ENCODE data around the gene POU2F1.

Gene POU2F1

DNA sequence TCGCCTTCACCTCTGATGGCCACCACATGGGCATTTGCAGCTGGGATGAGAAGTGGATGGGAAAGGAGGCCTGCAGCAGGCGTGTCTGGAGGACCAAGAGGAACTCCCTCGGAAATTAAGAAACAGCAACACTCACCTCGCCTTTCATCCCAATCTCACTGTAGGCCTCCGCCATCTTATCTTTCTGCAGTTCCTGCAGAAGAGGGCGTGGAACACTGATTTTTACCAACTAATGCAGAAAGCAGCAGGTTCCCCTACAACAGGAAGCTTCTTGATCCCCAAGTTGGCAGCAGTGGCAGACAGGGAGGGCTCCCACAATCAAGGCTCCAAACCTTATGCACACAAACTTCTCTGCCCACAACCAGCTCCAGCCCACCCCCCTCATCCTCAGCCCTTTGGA lies 213.2 kb downstream of the POU2F1 start:
- H3K4me3 ChIP-seq (ENCODE audit: low read depth in 1 of 2, low read length in 2 of 2), result no peak overlapping the region
- H3K36me3 ChIP-seq (ENCODE audit: control insufficient read depth in 1 of 2, insufficient read depth in 2 of 2, low read length in 2 of 2), result no peaks in the 10 kb centered on the region
- H3K9me3 ChIP-seq (ENCODE audit: control insufficient read depth in 1 of 2, low read length in 2 of 2), result no peaks in the 10 kb centered on the region
- no peak overlapping the region for H3K9ac ChIP-seq (ENCODE audit: low read depth in 1 of 2, low read length in 2 of 2)
- peaks cover under 1% of the 10 kb centered on the region in 2 donors for H3K4me1 ChIP-seq (ENCODE audit: control insufficient read depth in 1 of 2, insufficient read depth in 2 of 2, low read length in 2 of 2)
- no peak overlapping the region for H3K27ac ChIP-seq (ENCODE audit: low read depth, low read length)
- peaks cover 0 to 6% of the 10 kb centered on the region in 2 donors for H3K27me3 ChIP-seq (ENCODE audit: control insufficient read depth in 1 of 2, insufficient read depth in 2 of 2, low read length in 2 of 2)

GRCh38 chr1:167434306-167434705 lies 213.6 kb downstream of the POU2F1 start:
- H3K9me3 ChIP-seq (ENCODE audit: control insufficient read depth in 1 of 2, low read length in 2 of 2), result no peaks in the 10 kb centered on the region
- H3K27me3 ChIP-seq (ENCODE audit: control insufficient read depth in 1 of 2, insufficient read depth in 2 of 2, low read length in 2 of 2), result peaks cover 0 to 6% of the 10 kb centered on the region in 2 donors
- H3K27ac ChIP-seq (ENCODE audit: low read depth, low read length), result no peak overlapping the region

GRCh38 chr1:167435484-167435883 lies 214.8 kb downstream of the POU2F1 start:
- Histone ChIP-seq H3K9me3 (ENCODE audit: control insufficient read depth in 1 of 2, low read length in 2 of 2) (no peaks in the 10 kb centered on the region), H3K36me3 (ENCODE audit: control insufficient read depth in 1 of 2, insufficient read depth in 2 of 2, low read length in 2 of 2) (no peaks in the 10 kb centered on the region), H3K9ac (ENCODE audit: low read depth in 1 of 2, low read length in 2 of 2) (no peak overlapping the region), H3K27ac (ENCODE audit: low read depth, low read length) (no peak overlapping the region), H3K27me3 (ENCODE audit: control insufficient read depth in 1 of 2, insufficient read depth in 2 of 2, low read length in 2 of 2) (peaks cover 4 to 9% of the 10 kb centered on the region in 2 donors), H3K4me3 (ENCODE audit: low read depth in 1 of 2, low read length in 2 of 2) (no peak overlapping the region), H3K4me1 (ENCODE audit: control insufficient read depth in 1 of 2, insufficient read depth in 2 of 2, low read length in 2 of 2) (peaks cover 7 to 11% of the 10 kb centered on the region in 2 donors)

More at GRCh38 chr1:167434306-167434705, 213.6 kb downstream of the POU2F1 start:
- no peak overlapping the region for H3K9ac ChIP-seq (ENCODE audit: low read depth in 1 of 2, low read length in 2 of 2)
- no peak overlapping the region for H3K4me3 ChIP-seq (ENCODE audit: low read depth in 1 of 2, low read length in 2 of 2)
- peaks cover 5% of the 10 kb centered on the region in 2 donors for H3K4me1 ChIP-seq (ENCODE audit: control insufficient read depth in 1 of 2, insufficient read depth in 2 of 2, low read length in 2 of 2)
- no peaks in the 10 kb centered on the region for H3K36me3 ChIP-seq (ENCODE audit: control insufficient read depth in 1 of 2, insufficient read depth in 2 of 2, low read length in 2 of 2)

- Histone ChIP-seq H3K9me3 (ENCODE audit: control insufficient read depth in 1 of 2, low read length in 2 of 2) (no peaks in the 10 kb centered on the region), H3K27me3 (ENCODE audit: control insufficient read depth in 1 of 2, insufficient read depth in 2 of 2, low read length in 2 of 2) (peaks cover 4 to 9% of the 10 kb centered on the region in 2 donors), H3K36me3 (ENCODE audit: control insufficient read depth in 1 of 2, insufficient read depth in 2 of 2, low read length in 2 of 2) (no peaks in the 10 kb centered on the region), H3K9ac (ENCODE audit: low read depth in 1 of 2, low read length in 2 of 2) (no peak overlapping the region), H3K4me1 (ENCODE audit: control insufficient read depth in 1 of 2, insufficient read depth in 2 of 2, low read length in 2 of 2) (peaks cover 16% of the 10 kb centered on the region in 2 donors), H3K27ac (ENCODE audit: low read depth, low read length) (no peak overlapping the region), H3K4me3 (ENCODE audit: low read depth in 1 of 2, low read length in 2 of 2) (peak overlapping the region in 1 of 2 donors; percentile 59)
These were observed 217.8 kb downstream of the POU2F1 start for GRCh38 chr1:167438171-167439138.

- H3K27ac ChIP-seq (ENCODE audit: low read depth, low read length), result no peak overlapping the region
- no peaks in the 10 kb centered on the region for H3K36me3 ChIP-seq (ENCODE audit: control insufficient read depth in 1 of 2, insufficient read depth in 2 of 2, low read length in 2 of 2)
- H3K9ac ChIP-seq (ENCODE audit: low read depth in 1 of 2, low read length in 2 of 2), result no peak overlapping the region
- H3K9me3 ChIP-seq (ENCODE audit: control insufficient read depth in 1 of 2, low read length in 2 of 2), result no peaks in the 10 kb centered on the region
- H3K27me3 ChIP-seq (ENCODE audit: control insufficient read depth in 1 of 2, insufficient read depth in 2 of 2, low read length in 2 of 2), result peaks cover 4 to 9% of the 10 kb centered on the region in 2 donors
- H3K4me1 ChIP-seq (ENCODE audit: control insufficient read depth in 1 of 2, insufficient read depth in 2 of 2, low read length in 2 of 2), result peaks cover 16% of the 10 kb centered on the region in 2 donors
- H3K4me3 ChIP-seq (ENCODE audit: low read depth in 1 of 2, low read length in 2 of 2), result peak overlapping the region; percentile 59 to 70
These were observed 218.8 kb downstream of the POU2F1 start for GRCh38 chr1:167439301-167439988.

- Histone ChIP-seq H3K9ac (ENCODE audit: low read depth in 1 of 2, low read length in 2 of 2) (no peak overlapping the region), H3K27me3 (ENCODE audit: control insufficient read depth in 1 of 2, insufficient read depth in 2 of 2, low read length in 2 of 2) (peaks cover 4 to 9% of the 10 kb centered on the region in 2 donors), H3K9me3 (ENCODE audit: control insufficient read depth in 1 of 2, low read length in 2 of 2) (no peaks in the 10 kb centered on the region), H3K27ac (ENCODE audit: low read depth, low read length) (no peak overlapping the region), H3K4me1 (ENCODE audit: control insufficient read depth in 1 of 2, insufficient read depth in 2 of 2, low read length in 2 of 2) (peaks cover 16% of the 10 kb centered on the region in 2 donors), H3K4me3 (ENCODE audit: low read depth in 1 of 2, low read length in 2 of 2) (no peak overlapping the region), H3K36me3 (ENCODE audit: control insufficient read depth in 1 of 2, insufficient read depth in 2 of 2, low read length in 2 of 2) (no peaks in the 10 kb centered on the region)
These were observed 219.7 kb downstream of the POU2F1 start for GRCh38 chr1:167440345-167440744.

- Histone ChIP-seq H3K4me1 (ENCODE audit: control insufficient read depth in 1 of 2, insufficient read depth in 2 of 2, low read length in 2 of 2) (peaks cover 16% of the 10 kb centered on the region in 2 donors), H3K9ac (ENCODE audit: low read depth in 1 of 2, low read length in 2 of 2) (no peak overlapping the region)
These were observed 220.1 kb downstream of the POU2F1 start for GRCh38 chr1:167440776-167441175.

GRCh38 chr1:167441222-167441621 lies 220.5 kb downstream of the POU2F1 start:
- Histone ChIP-seq H3K9ac (ENCODE audit: low read depth in 1 of 2, low read length in 2 of 2) (no peak overlapping the region), H3K9me3 (ENCODE audit: control insufficient read depth in 1 of 2, low read length in 2 of 2) (no peaks in the 10 kb centered on the region), H3K27me3 (ENCODE audit: control insufficient read depth in 1 of 2, insufficient read depth in 2 of 2, low read length in 2 of 2) (peaks cover 4 to 9% of the 10 kb centered on the region in 2 donors), H3K4me3 (ENCODE audit: low read depth in 1 of 2, low read length in 2 of 2) (no peak overlapping the region), H3K4me1 (ENCODE audit: control insufficient read depth in 1 of 2, insufficient read depth in 2 of 2, low read length in 2 of 2) (peaks cover 16% of the 10 kb centered on the region in 2 donors), H3K36me3 (ENCODE audit: control insufficient read depth in 1 of 2, insufficient read depth in 2 of 2, low read length in 2 of 2) (no peaks in the 10 kb centered on the region), H3K27ac (ENCODE audit: low read depth, low read length) (no peak overlapping the region)

More at GRCh38 chr1:167440776-167441175, 220.1 kb downstream of the POU2F1 start:
- Histone ChIP-seq H3K9me3 (ENCODE audit: control insufficient read depth in 1 of 2, low read length in 2 of 2) (no peaks in the 10 kb centered on the region), H3K27me3 (ENCODE audit: control insufficient read depth in 1 of 2, insufficient read depth in 2 of 2, low read length in 2 of 2) (peaks cover 4 to 9% of the 10 kb centered on the region in 2 donors), H3K27ac (ENCODE audit: low read depth, low read length) (no peak overlapping the region), H3K4me3 (ENCODE audit: low read depth in 1 of 2, low read length in 2 of 2) (no peak overlapping the region), H3K36me3 (ENCODE audit: control insufficient read depth in 1 of 2, insufficient read depth in 2 of 2, low read length in 2 of 2) (no peaks in the 10 kb centered on the region)

DNA sequence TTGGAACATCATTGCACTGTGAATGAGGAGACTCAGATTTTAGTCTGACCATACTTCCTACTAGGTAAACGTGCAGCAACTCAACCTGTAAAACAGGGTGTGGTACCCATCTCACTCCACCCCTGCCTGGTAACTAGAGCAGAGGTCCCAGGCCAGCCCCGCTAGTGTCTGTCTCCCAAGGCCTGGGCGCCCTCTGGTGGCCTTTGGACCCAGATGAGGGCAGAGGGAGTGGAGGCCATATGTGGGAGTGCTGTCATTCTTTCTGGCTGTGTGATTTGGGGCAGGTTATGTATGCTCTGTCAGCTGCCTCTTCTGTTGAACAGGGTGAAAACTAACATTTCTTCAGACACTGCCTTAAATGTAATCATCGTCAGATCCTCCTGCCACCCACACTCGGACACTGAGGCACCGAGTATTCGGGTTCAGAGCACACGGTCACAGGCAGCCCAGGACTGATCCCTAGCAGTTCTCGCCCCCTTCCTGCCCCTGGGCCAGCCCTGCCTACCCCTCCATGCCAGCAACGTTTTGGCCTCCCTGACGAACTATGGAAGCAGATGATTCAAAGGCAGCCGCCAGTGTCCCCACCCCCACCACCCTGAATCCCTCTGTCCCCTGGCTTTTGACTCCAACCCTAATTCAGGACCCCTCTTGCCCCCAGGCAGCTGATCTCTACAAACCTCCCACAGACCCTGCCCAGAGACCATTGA lies 221.6 kb downstream of the POU2F1 start:
- no peak overlapping the region for H3K27ac ChIP-seq (ENCODE audit: low read depth, low read length)
- H3K4me3 ChIP-seq (ENCODE audit: low read depth in 1 of 2, low read length in 2 of 2), result no peak overlapping the region
- H3K36me3 ChIP-seq (ENCODE audit: control insufficient read depth in 1 of 2, insufficient read depth in 2 of 2, low read length in 2 of 2), result no peaks in the 10 kb centered on the region
- peak overlapping the region in 1 of 2 donors; percentile 8 for H3K9ac ChIP-seq (ENCODE audit: low read depth in 1 of 2, low read length in 2 of 2)
- H3K4me1 ChIP-seq (ENCODE audit: control insufficient read depth in 1 of 2, insufficient read depth in 2 of 2, low read length in 2 of 2), result peaks cover 16 to 21% of the 10 kb centered on the region in 2 donors
- H3K27me3 ChIP-seq (ENCODE audit: control insufficient read depth in 1 of 2, insufficient read depth in 2 of 2, low read length in 2 of 2), result peaks cover 4 to 9% of the 10 kb centered on the region in 2 donors
- no peaks in the 10 kb centered on the region for H3K9me3 ChIP-seq (ENCODE audit: control insufficient read depth in 1 of 2, low read length in 2 of 2)
